SU-DHL-6 (cell line): ENCODE data around the gene SPATA20.

Experiments
- H2AFZ ChIP-seq: fragments of 200-600 bp; sonication (generic); 2 replicates; pipeline ENCODE4 v1.6.1; 2014; ENCODE audit warnings: low read depth, mild to moderate bottlenecking, moderate library complexity, mixed read lengths, antibody characterized with exemption, low read length; ENCODE audit not compliant: severe bottlenecking
- H3F3A ChIP-seq: fragments of 200-600 bp; shearing (Covaris generic); 2 replicates; pipeline ENCODE4 v1.6.0; 2016; ENCODE audit warnings: antibody characterized with exemption, mild to moderate bottlenecking; ENCODE audit not compliant: insufficient read depth
- H3K27ac ChIP-seq: fragments of 200-600 bp; sonication (generic); 2 replicates; pipeline ENCODE4 v1.5.1; 2016; ENCODE audit warnings: low read depth, mild to moderate bottlenecking, low read length, moderate library complexity, mixed read lengths
- H3K27me3 ChIP-seq: fragments of 200-600 bp; sonication (generic), shearing (Covaris generic); 2 replicates; pipeline ENCODE4 v1.6.0; 2014; ENCODE audit warnings: mild to moderate bottlenecking, low read length
- H3K36me3 ChIP-seq: fragments of 200-600 bp; sonication (generic); 2 replicates; pipeline ENCODE4 v1.6.1; 2014; ENCODE audit warnings: mild to moderate bottlenecking, low read length, mixed read lengths
- H3K4me2 ChIP-seq: fragments of 300-600, 200-600 bp; shearing (Covaris generic), sonication (generic); 2 replicates; pipeline ENCODE4 v1.6.0; 2014; ENCODE audit warnings: low read length, low read depth, mild to moderate bottlenecking; ENCODE audit not compliant: poor library complexity, severe bottlenecking
- H3K4me3 ChIP-seq: fragments of 200-600 bp; sonication (generic); 2 replicates; pipeline ENCODE4 v1.5.1; 2014; ENCODE audit warnings: antibody characterized with exemption, low read length, mild to moderate bottlenecking, mixed read lengths; ENCODE audit not compliant: insufficient read depth, poor library complexity, severe bottlenecking
- H3K79me2 ChIP-seq: fragments of 200-600 bp; sonication (generic); 2 replicates; pipeline ENCODE4 v1.6.1; 2014; ENCODE audit warnings: mild to moderate bottlenecking, low read length, moderate library complexity; ENCODE audit not compliant: insufficient read depth
- H3K9ac ChIP-seq: fragments of 200-600 bp; sonication (generic); 2 replicates; pipeline ENCODE4 v1.7.0; 2014; ENCODE audit warnings: mild to moderate bottlenecking, low read length
- H3K9me2 ChIP-seq: fragments of 200-600 bp; sonication (generic); replicated peaks from 2 replicates; pipeline ENCODE4 v1.6.1; 2014; ENCODE audit warnings: low read length; ENCODE audit not compliant: insufficient read depth
- H3K9me3 ChIP-seq: fragments of 200-600 bp; sonication (generic); 2 replicates; pipeline ENCODE4 v1.6.1; 2014; ENCODE audit warnings: low read length, mixed read lengths; ENCODE audit not compliant: insufficient read depth
- H4K20me1 ChIP-seq: fragments of 200-600 bp; sonication (generic); 2 replicates; pipeline ENCODE4 v1.6.1; 2014; ENCODE audit warnings: low read depth, mild to moderate bottlenecking, antibody characterized with exemption, low read length, moderate library complexity, mixed read lengths
- CTCF ChIP-seq: fragments of 200-600 bp; sonication (generic); IDR thresholded peaks from one replicate; pipeline ENCODE4 v1.5.1; 2017; ENCODE audit warnings: antibody characterized with exemption, mild to moderate bottlenecking, low read length, moderate library complexity; ENCODE audit not compliant: insufficient read depth, poor library complexity, severe bottlenecking
- EZH2phosphoT487 ChIP-seq: fragments of 200-600 bp; sonication (generic), shearing (Covaris generic); conservative IDR thresholded peaks from 2 replicates; pipeline ENCODE4 v1.6.1; 2018; ENCODE audit warnings: mild to moderate bottlenecking, antibody characterized with exemption, low read length, moderate library complexity, mixed read lengths

SPATA20 gene

GRCh38 chr17:50594128-50594823 lies 47.3 kb downstream of the SPATA20 start:
- H3K9me3 ChIP-seq = no peaks in the 10 kb centered on the region
- no peak overlapping the region for H3K27ac ChIP-seq

GRCh38 chr17:50594892-50595291 lies 47.9 kb downstream of the SPATA20 start:
- Histone ChIP-seq H3K9ac (no peak overlapping the region), H3F3A (no peaks in the 10 kb centered on the region), H3K9me3 (no peaks in the 10 kb centered on the region), H3K79me2 (no peaks in the 10 kb centered on the region), H3K4me2 (no peak overlapping the region), H2AFZ (no peak overlapping the region), H3K9me2 (no peaks in the 10 kb centered on the region), H3K36me3 (no peaks in the 10 kb centered on the region), H3K27me3 (no peaks in the 10 kb centered on the region), H3K27ac (no peak overlapping the region), H3K4me3 (no peak overlapping the region), H4K20me1 (no peaks in the 10 kb centered on the region)
- TF ChIP-seq EZH2phosphoT487 (no peak), CTCF (no peak)

More at GRCh38 chr17:50594128-50594823, 47.3 kb downstream of the SPATA20 start:
- no peaks in the 10 kb centered on the region for H3K27me3 ChIP-seq
- H3K9ac ChIP-seq = no peak overlapping the region
- no peaks in the 10 kb centered on the region for H3K79me2 ChIP-seq
- no peaks in the 10 kb centered on the region for H3K9me2 ChIP-seq
- H3K36me3 ChIP-seq = no peaks in the 10 kb centered on the region
- H3F3A ChIP-seq = no peaks in the 10 kb centered on the region
- H4K20me1 ChIP-seq = no peaks in the 10 kb centered on the region
- TF ChIP-seq CTCF = no peak
- TF ChIP-seq EZH2phosphoT487 = no peak
- H3K4me3 ChIP-seq = no peak overlapping the region
- H3K4me2 ChIP-seq = no peak overlapping the region
- H2AFZ ChIP-seq = no peak overlapping the region

GRCh38 chr17:50596191-50597037 lies 49.4 kb downstream of the SPATA20 start:
- no peak overlapping the region for H3K9ac ChIP-seq
- H2AFZ ChIP-seq = no peak overlapping the region
- H3K9me3 ChIP-seq = no peaks in the 10 kb centered on the region

More at GRCh38 chr17:50596191-50597037, 49.4 kb downstream of the SPATA20 start:
- no peaks in the 10 kb centered on the region for H3K9me2 ChIP-seq
- no peaks in the 10 kb centered on the region for H3F3A ChIP-seq
- no peaks in the 10 kb centered on the region for H3K27me3 ChIP-seq
- no peak overlapping the region for H3K4me2 ChIP-seq
- no peak overlapping the region for H3K4me3 ChIP-seq
- H4K20me1 ChIP-seq = no peaks in the 10 kb centered on the region
- H3K36me3 ChIP-seq = no peaks in the 10 kb centered on the region
- H3K79me2 ChIP-seq = no peaks in the 10 kb centered on the region
- no peak overlapping the region for H3K27ac ChIP-seq
- no peak for TF ChIP-seq CTCF
